ENCODE measurements around the gene HSD17B3. TPM values are rescaled to one million over a fixed set of nuclear protein-coding genes. Genes with fewer than 3 reads are reported as not detected.

Gene HSD17B3
- total RNA-seq, 2 donors from 2014 or later, result 0.55 to 126 TPM

- Histone ChIP-seq H3K9me3 (no peaks in the 10 kb centered on the region), H3K4me1 (replicated peaks) (no peaks in the 10 kb centered on the region), H3K27ac (no peak overlapping the region), H3K36me3 (no peaks in the 10 kb centered on the region), H3K4me3 (no peak overlapping the region), H3K27me3 (replicated peaks; ENCODE audit: insufficient read depth) (no peaks in the 10 kb centered on the region)
- no peak for TF ChIP-seq POLR2A (IDR thresholded peaks at IDR 0.05)
- no peak for TF ChIP-seq POLR2AphosphoS5 (IDR thresholded peaks at IDR 0.05)
- peak in 1 of 4 experiments; percentile 29 for TF ChIP-seq CTCF (IDR thresholded peaks at IDR 0.05)
- intact Hi-C loops (cut with DNase I), result loop anchor here (5.0 to 10.0 kb wide), 2 partner anchors 344 to 702 kb away; partner anchors contain the start of genes ERCC6L2 and PTCH1
- DNase-seq (ENCODE audit: low spot score), result no peak
- WGBS, result 71% methylated on average over 69 of the region's 81 CpGs
These were observed 82.7 kb downstream of the HSD17B3 start for GRCh38 chr9:96219026-96219899.

- WGBS, result 4% methylated on average over 36 of the region's 43 CpGs
- peak overlapping the region; percentile 4 to 15 for H3K4me3 ChIP-seq
- H3K4me1 ChIP-seq (replicated peaks), result no peaks in the 10 kb centered on the region
- no peaks in the 10 kb centered on the region for H3K36me3 ChIP-seq
- no peaks in the 10 kb centered on the region for H3K27me3 ChIP-seq (replicated peaks; ENCODE audit: insufficient read depth)
- peak; percentile 59 for DNase-seq (ENCODE audit: low spot score)
- intact Hi-C loops (cut with DNase I), result loop anchor here (5.0 to 10.0 kb wide), 2 partner anchors 343 to 701 kb away; partner anchors contain the start of genes ERCC6L2 and PTCH1
- peak; percentile 7 for TF ChIP-seq POLR2AphosphoS5 (IDR thresholded peaks at IDR 0.05)
- TF ChIP-seq CTCF (IDR thresholded peaks at IDR 0.05), result peak; percentile 98 to 99 (median 98)
- TF ChIP-seq POLR2A (IDR thresholded peaks at IDR 0.05), result no peak
- peak overlapping the region; percentile 46 to 58 for H3K27ac ChIP-seq
- H3K9me3 ChIP-seq, result no peaks in the 10 kb centered on the region
These were observed 84.0 kb downstream of the HSD17B3 start for GRCh38 chr9:96217754-96218693.

DNA sequence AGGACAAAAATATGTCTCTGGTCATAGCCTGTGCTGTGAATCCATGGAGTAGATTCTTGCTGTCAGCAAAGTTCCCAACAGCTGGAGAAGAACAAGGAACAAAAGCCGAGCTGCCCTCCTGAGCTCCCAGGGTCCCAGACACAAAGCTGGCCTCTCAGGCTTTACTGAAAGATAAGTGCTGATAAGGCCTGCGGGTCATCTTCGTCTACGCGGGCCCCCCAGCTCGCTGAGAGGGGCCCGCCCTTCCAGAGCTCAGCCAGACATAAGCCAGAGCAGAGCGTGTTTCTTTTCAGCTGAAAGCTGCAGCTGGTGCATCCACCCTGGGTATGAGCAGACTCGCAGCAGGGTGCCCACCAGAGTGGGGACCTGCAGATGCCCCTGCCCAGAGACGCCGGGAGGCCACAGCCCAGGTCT, 84.7 kb downstream of the HSD17B3 start:
- Histone ChIP-seq H3K36me3 (no peaks in the 10 kb centered on the region), H3K27ac (peak overlapping the region in 1 of 2 donors; percentile 46), H3K4me1 (replicated peaks) (no peaks in the 10 kb centered on the region), H3K9me3 (no peaks in the 10 kb centered on the region), H3K27me3 (replicated peaks; ENCODE audit: insufficient read depth) (no peaks in the 10 kb centered on the region), H3K4me3 (no peak overlapping the region)
- TF ChIP-seq CTCF (IDR thresholded peaks at IDR 0.05) (no peak), POLR2AphosphoS5 (IDR thresholded peaks at IDR 0.05) (no peak), POLR2A (IDR thresholded peaks at IDR 0.05) (no peak)
- no peak for DNase-seq (ENCODE audit: low spot score)
- intact Hi-C loops (cut with DNase I), result loop anchor here (5.0 to 10.0 kb wide), 2 partner anchors 342 to 700 kb away; partner anchors contain the start of genes ERCC6L2 and PTCH1
- WGBS, result 52% methylated on average over 11 of the region's 11 CpGs

DNA sequence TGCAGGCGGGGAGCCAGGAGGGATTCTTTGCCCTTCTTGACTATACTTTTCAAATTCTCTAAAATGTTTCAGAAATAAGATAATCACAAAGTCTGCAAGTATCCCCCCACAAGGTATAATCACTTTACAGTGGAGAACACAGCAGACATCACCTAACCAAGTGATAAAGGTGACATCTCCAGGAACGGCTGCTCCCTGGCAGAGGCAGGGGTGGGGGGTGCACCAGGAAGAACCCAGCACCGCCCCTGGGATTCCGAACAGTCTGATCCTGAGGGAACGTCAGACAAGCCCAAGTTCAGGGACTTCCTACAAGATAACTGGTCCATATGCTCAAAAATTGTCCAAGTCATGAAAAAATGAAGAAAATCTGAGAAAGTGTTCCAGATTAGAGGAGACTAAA, 85.4 kb downstream of the HSD17B3 start:
- WGBS, result 84% methylated on average over 5 of the region's 5 CpGs
- Histone ChIP-seq H3K27ac (no peak overlapping the region), H3K9me3 (no peaks in the 10 kb centered on the region), H3K4me1 (replicated peaks) (no peaks in the 10 kb centered on the region), H3K27me3 (replicated peaks; ENCODE audit: insufficient read depth) (no peaks in the 10 kb centered on the region), H3K36me3 (no peaks in the 10 kb centered on the region), H3K4me3 (no peak overlapping the region)
- intact Hi-C loops (cut with DNase I), result loop anchor here (5.0 to 10.0 kb wide), 2 partner anchors 342 to 699 kb away; partner anchors contain the start of genes ERCC6L2 and PTCH1
- TF ChIP-seq POLR2A (IDR thresholded peaks at IDR 0.05) (no peak), POLR2AphosphoS5 (IDR thresholded peaks at IDR 0.05) (no peak), CTCF (IDR thresholded peaks at IDR 0.05) (no peak)
- no peak for DNase-seq (ENCODE audit: low spot score)
